ENCODE data around the gene TTC21A.

TTC21A gene

GRCh38 chr3:39097716-39098472 is 9.6 kb upstream of the TTC21A start:
- Histone ChIP-seq H3K36me3 (peaks cover 88% of the 10 kb centered on the region), H3K4me1 (no peaks in the 10 kb centered on the region), H3K9ac (no peak overlapping the region), H4K20me1 (peaks cover 65% of the 10 kb centered on the region), H3K9me3 (no peaks in the 10 kb centered on the region), H3K27me3 (no peaks in the 10 kb centered on the region), H3K4me3 (no peak overlapping the region), H3K4me2 (no peak overlapping the region), H3K27ac (no peak overlapping the region)
- no peak for TF ChIP-seq Cebpa-rat (IDR thresholded peaks at IDR 0.05)

- Histone ChIP-seq H4K20me1 (peaks cover 71% of the 10 kb centered on the region), H3K4me1 (no peaks in the 10 kb centered on the region), H3K27me3 (no peaks in the 10 kb centered on the region), H3K4me3 (no peak overlapping the region), H3K27ac (no peak overlapping the region), H3K9ac (no peak overlapping the region), H3K4me2 (no peak overlapping the region), H3K9me3 (no peaks in the 10 kb centered on the region), H3K36me3 (peaks cover 82% of the 10 kb centered on the region)
- no peak for TF ChIP-seq Cebpa-rat (IDR thresholded peaks at IDR 0.05)
These were observed 8.9 kb upstream of the TTC21A start for GRCh38 chr3:39098473-39099000.

- Histone ChIP-seq H4K20me1 (peaks cover 78% of the 10 kb centered on the region), H3K4me2 (no peak overlapping the region), H3K36me3 (peaks cover 75% of the 10 kb centered on the region), H3K27me3 (no peaks in the 10 kb centered on the region), H3K9ac (no peak overlapping the region), H3K27ac (no peak overlapping the region), H3K4me1 (no peaks in the 10 kb centered on the region), H3K9me3 (no peaks in the 10 kb centered on the region), H3K4me3 (no peak overlapping the region)
- TF ChIP-seq Cebpa-rat (IDR thresholded peaks at IDR 0.05), result no peak
These were observed 8.2 kb upstream of the TTC21A start for GRCh38 chr3:39099242-39099641.

- no peaks in the 10 kb centered on the region for H3K9me3 ChIP-seq
- H3K9ac ChIP-seq, result no peak overlapping the region
- no peak overlapping the region for H3K4me3 ChIP-seq
- peaks cover 68% of the 10 kb centered on the region for H3K36me3 ChIP-seq
- peaks cover 7% of the 10 kb centered on the region for H3K4me1 ChIP-seq
- no peak overlapping the region for H3K27ac ChIP-seq
- no peak overlapping the region for H3K4me2 ChIP-seq
- no peak for TF ChIP-seq Cebpa-rat (IDR thresholded peaks at IDR 0.05)
- no peaks in the 10 kb centered on the region for H3K27me3 ChIP-seq
- H4K20me1 ChIP-seq, result peaks cover 85% of the 10 kb centered on the region
These were observed 7.6 kb upstream of the TTC21A start for GRCh38 chr3:39099738-39100499.

- Histone ChIP-seq H4K20me1 (peaks cover 91% of the 10 kb centered on the region), H3K4me1 (peaks cover 12% of the 10 kb centered on the region), H3K27ac (no peak overlapping the region), H3K27me3 (no peaks in the 10 kb centered on the region), H3K36me3 (peaks cover 62% of the 10 kb centered on the region), H3K9ac (no peak overlapping the region), H3K4me3 (no peak overlapping the region), H3K9me3 (no peaks in the 10 kb centered on the region), H3K4me2 (no peak overlapping the region)
- TF ChIP-seq Cebpa-rat (IDR thresholded peaks at IDR 0.05), result no peak
These were observed 7.0 kb upstream of the TTC21A start for GRCh38 chr3:39100500-39100886.

GRCh38 chr3:39101022-39101689 is 6.3 kb upstream of the TTC21A start:
- H3K27ac ChIP-seq, result no peak overlapping the region
- no peak overlapping the region for H3K4me3 ChIP-seq
- H3K27me3 ChIP-seq, result no peaks in the 10 kb centered on the region
- H3K4me1 ChIP-seq, result peaks cover 19% of the 10 kb centered on the region
- no peak overlapping the region for H3K4me2 ChIP-seq
- H3K9ac ChIP-seq, result no peak overlapping the region
- peaks cover 97% of the 10 kb centered on the region for H4K20me1 ChIP-seq
- peaks cover 56% of the 10 kb centered on the region for H3K36me3 ChIP-seq
- no peak for TF ChIP-seq Cebpa-rat (IDR thresholded peaks at IDR 0.05)
- no peaks in the 10 kb centered on the region for H3K9me3 ChIP-seq

- Histone ChIP-seq H3K4me2 (no peak overlapping the region), H3K27me3 (no peaks in the 10 kb centered on the region), H3K4me1 (peaks cover 25% of the 10 kb centered on the region), H3K9me3 (no peaks in the 10 kb centered on the region), H3K36me3 (peaks cover 40% of the 10 kb centered on the region), H3K27ac (0 out of 2 replicates have a peak overlapping the region, but pooled peaks have one; percentile 38), H4K20me1 (peaks cover 88% of the 10 kb centered on the region), H3K4me3 (no peak overlapping the region), H3K9ac (no peak overlapping the region)
- TF ChIP-seq Cebpa-rat (IDR thresholded peaks at IDR 0.05), result no peak
These were observed 4.8 kb upstream of the TTC21A start for GRCh38 chr3:39102504-39103323.

- no peak for TF ChIP-seq Cebpa-rat (IDR thresholded peaks at IDR 0.05)
- H3K36me3 ChIP-seq, result peaks cover 34% of the 10 kb centered on the region
- peaks cover 83% of the 10 kb centered on the region for H4K20me1 ChIP-seq
- no peak overlapping the region for H3K4me3 ChIP-seq
- no peaks in the 10 kb centered on the region for H3K27me3 ChIP-seq
- H3K4me2 ChIP-seq, result no peak overlapping the region
- H3K27ac ChIP-seq, result 0 out of 2 replicates have a peak overlapping the region, but pooled peaks have one; percentile 38
- H3K9ac ChIP-seq, result no peak overlapping the region
- H3K9me3 ChIP-seq, result no peaks in the 10 kb centered on the region
- H3K4me1 ChIP-seq, result peaks cover 31% of the 10 kb centered on the region
These were observed 4.2 kb upstream of the TTC21A start for GRCh38 chr3:39103324-39103693.
